ENCODE measurements around the gene TDRD7. TPM values are rescaled to one million over a fixed set of nuclear protein-coding genes. Genes with fewer than 3 reads are reported as not detected.
A peak's percentile ranks its signal among the peaks of the same experiment; 100 is the strongest.

TDRD7 gene
- total and polyA plus RNA-seq, 9 of the 15 experiments (the other 6 are each of a cell fraction or from before 2014, with no cell fraction given), result 2.2 to 7.7 (median 5.2) TPM

DNA sequence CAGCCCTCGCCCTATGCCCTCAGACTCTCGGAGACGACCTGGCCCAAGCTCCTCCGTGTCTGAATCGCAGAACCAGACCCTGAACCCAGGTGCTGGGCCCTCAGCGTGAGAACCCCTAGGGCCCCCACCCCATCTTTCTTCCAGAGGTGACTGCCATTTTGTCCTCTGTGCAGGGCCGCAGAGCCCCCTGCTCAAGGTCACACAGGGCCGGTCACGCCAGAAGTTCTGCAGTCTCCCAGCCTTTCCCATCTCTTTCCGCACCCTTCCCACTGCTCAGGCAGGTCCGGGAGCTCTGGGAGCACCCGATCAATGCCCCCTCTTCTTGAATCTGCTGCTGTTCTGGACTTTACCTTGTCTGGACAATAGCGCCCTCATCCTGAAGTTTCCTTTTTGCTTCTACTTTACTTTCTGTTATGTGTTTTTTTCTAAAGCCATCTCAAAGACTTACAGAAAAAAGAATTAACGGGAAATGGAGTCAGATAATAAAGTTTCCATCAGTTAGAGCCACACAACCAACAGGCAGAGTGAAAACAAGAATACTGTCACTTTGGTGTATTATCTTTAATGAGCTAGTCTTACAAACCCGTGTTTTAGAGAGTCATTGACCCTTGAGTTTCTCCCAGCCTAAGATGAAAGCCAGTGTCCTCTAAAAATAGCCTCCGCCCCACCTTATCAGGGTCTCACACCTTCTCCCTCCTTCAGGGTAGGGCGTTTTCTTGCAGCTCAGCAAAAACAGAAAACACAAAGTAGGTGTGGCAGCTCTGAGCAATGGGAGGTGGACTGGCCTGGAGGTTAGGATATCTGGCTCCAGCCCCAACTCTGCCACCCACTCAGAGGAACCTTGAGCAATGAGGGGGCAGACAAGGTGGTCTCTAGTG is 91.3 kb downstream of the TDRD7 start (continued):
- TF ChIP-seq SIN3A (IDR thresholded peaks at IDR 0.05; ENCODE audit: borderline replicate concordance in 2 of 2, control insufficient read depth in 1 of 2, low read depth in 2 of 2, low read length in 2 of 2) (no peak; a peak in 2 of 4 replicates), MCM3 (IDR thresholded peaks at IDR 0.05) (no peak), RAD21 (CRISPR knock-in tag; conservative IDR thresholded peaks at IDR 0.05 in 1 of 2, IDR thresholded peaks at IDR 0.05 in 1 of 2) (peak; percentile 18 to 25; a peak in 2 of 4 replicates), EP300 (IDR thresholded peaks at IDR 0.05; ENCODE audit: low read length) (peak; percentile 97), SMARCE1 (IDR thresholded peaks at IDR 0.05) (peak; percentile 93), NR4A1 (CRISPR knock-in tag; IDR thresholded peaks at IDR 0.05) (no peak), NR4A1 (tag; IDR thresholded peaks at IDR 0.05) (no peak; the same call in 1 of the 2 replicates), ESRRA (IDR thresholded peaks at IDR 0.05; ENCODE audit: borderline replicate concordance, low read depth) (peak; percentile 91), POLR2B (IDR thresholded peaks at IDR 0.05; ENCODE audit: low read depth, partially characterized antibody) (peak; percentile 52), HNRNPH1 (optimal IDR thresholded peaks at IDR 0.05; ENCODE audit: low read depth, low read length) (no peak), TRIM24 (IDR thresholded peaks at IDR 0.05) (peak; percentile 37 to 81; a peak in 2 of 4 replicates), NCOA1 (IDR thresholded peaks at IDR 0.05; ENCODE audit: low read depth) (peak; percentile 62; the same call in 1 of the 2 replicates), NFE2 (IDR thresholded peaks at IDR 0.05; ENCODE audit: low read depth) (peak; percentile 86), SOX6 (IDR thresholded peaks at IDR 0.05) (peak; percentile 92), ZNF507 (tag; conservative IDR thresholded peaks at IDR 0.05) (no peak), SMARCB1 (IDR thresholded peaks at IDR 0.05; ENCODE audit: insufficient read length, low read depth) (no peak), ZBED1 (IDR thresholded peaks at IDR 0.05) (0 out of 2 replicates have a peak, but pooled peaks have one; percentile 75), CBFA2T3 (IDR thresholded peaks at IDR 0.05) (peak; percentile 96), STAT5B (CRISPR knock-in tag; IDR thresholded peaks at IDR 0.05) (no peak), ZNF263 (CRISPR knock-in tag; IDR thresholded peaks at IDR 0.05; ENCODE audit: borderline replicate concordance) (no peak), KLF16 (IDR thresholded peaks at IDR 0.05) (peak; percentile 86), ZEB2 (IDR thresholded peaks at IDR 0.05) (peak; percentile 90), CBX1 (IDR thresholded peaks at IDR 0.05; ENCODE audit: low read depth) (0 out of 2 replicates have a peak, but pooled peaks have one; percentile 13), AFF1 (IDR thresholded peaks at IDR 0.05; ENCODE audit: low read depth in 1 of 2, partially characterized antibody in 2 of 2) (peak; percentile 34 to 70), GABPB1 (CRISPR knock-in tag; IDR thresholded peaks at IDR 0.05) (peak; percentile 32)
- TF ChIP-seq, protein P1, sequence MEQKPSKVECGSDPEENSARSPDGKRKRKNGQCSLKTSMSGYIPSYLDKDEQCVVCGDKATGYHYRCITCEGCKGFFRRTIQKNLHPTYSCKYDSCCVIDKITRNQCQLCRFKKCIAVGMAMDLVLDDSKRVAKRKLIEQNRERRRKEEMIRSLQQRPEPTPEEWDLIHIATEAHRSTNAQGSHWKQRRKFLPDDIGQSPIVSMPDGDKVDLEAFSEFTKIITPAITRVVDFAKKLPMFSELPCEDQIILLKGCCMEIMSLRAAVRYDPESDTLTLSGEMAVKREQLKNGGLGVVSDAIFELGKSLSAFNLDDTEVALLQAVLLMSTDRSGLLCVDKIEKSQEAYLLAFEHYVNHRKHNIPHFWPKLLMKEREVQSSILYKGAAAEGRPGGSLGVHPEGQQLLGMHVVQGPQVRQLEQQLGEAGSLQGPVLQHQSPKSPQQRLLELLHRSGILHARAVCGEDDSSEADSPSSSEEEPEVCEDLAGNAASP (IDR thresholded peaks at IDR 0.05), result no peak

All from K562 (cell line).